Activated B cell treated with CpG ODN at 0.5 μM for 24 hours (primary cell): ENCODE results near the gene OLIG2. TPM values are rescaled to one million over a fixed set of nuclear protein-coding genes. Genes with fewer than 3 reads are reported as not detected.

ENCODE experiments used
- ATAC-seq: fragments of 200-7000 bp; cut with Tn5 transposase; one replicate; pipeline ENCODE4 v1.10.0; 2021; ENCODE audit warnings: low read depth, mild to moderate bottlenecking, moderate library complexity
- CTCF ChIA-PET: fragments of 350-600 bp; sonication (Branson Sonifier 250); formaldehyde crosslinking; loops from one replicate; lab custom pipeline; 2021; ENCODE audit warnings: antibody characterized with exemption; lab: Charles Lee
- POLR2A ChIA-PET: fragments of 350-600 bp; sonication (Branson Sonifier 250); formaldehyde crosslinking; loops from one replicate; lab custom pipeline; 2021; ENCODE audit warnings: antibody characterized with exemption; lab: Charles Lee
- DNase-seq: peaks from one replicate; pipeline ENCODE4 v3.0.0; 2022
- H3K27ac Mint-ChIP-seq: one replicate; pipeline ENCODE4 v1.8.0; 2020; ENCODE audit warnings: mixed read lengths
- H3K27me3 Mint-ChIP-seq: one replicate; pipeline ENCODE4 v1.8.0; 2021; ENCODE audit warnings: mixed read lengths
- H3K36me3 Mint-ChIP-seq: one replicate; pipeline ENCODE4 v1.8.0; 2021; ENCODE audit warnings: low read depth, mixed read lengths
- H3K4me1 Mint-ChIP-seq: one replicate; pipeline ENCODE4 v1.8.0; 2021; ENCODE audit warnings: mixed read lengths
- H3K4me3 Mint-ChIP-seq: one replicate; pipeline ENCODE4 v1.8.0; 2020; ENCODE audit warnings: mild to moderate bottlenecking, mixed read lengths
- H3K9me3 Mint-ChIP-seq: one replicate; pipeline ENCODE4 v1.8.0; 2020; ENCODE audit warnings: mixed read lengths
- intact Hi-C: fragments of 100-400 bp; cut with micrococcal nuclease; formaldehyde crosslinking; loops from one replicate; pipeline ENCODE4 v1.15.1; 2024
- total RNA-seq: library from RNA; stranded (reverse); gene quantifications from 2 replicates; pipeline ENCODE4 v1.2.3, GENCODE V29; 2022
- TF ChIP-seq, protein P1 (sequence below): fragments of 200-600 bp; IDR thresholded peaks from one replicate; pipeline ENCODE4 v1.8.0; 2022; ENCODE audit warnings: antibody characterized with exemption, mild to moderate bottlenecking

OLIG2 gene
- total RNA-seq, 1 donor from 2014 or later, result not detected

DNA sequence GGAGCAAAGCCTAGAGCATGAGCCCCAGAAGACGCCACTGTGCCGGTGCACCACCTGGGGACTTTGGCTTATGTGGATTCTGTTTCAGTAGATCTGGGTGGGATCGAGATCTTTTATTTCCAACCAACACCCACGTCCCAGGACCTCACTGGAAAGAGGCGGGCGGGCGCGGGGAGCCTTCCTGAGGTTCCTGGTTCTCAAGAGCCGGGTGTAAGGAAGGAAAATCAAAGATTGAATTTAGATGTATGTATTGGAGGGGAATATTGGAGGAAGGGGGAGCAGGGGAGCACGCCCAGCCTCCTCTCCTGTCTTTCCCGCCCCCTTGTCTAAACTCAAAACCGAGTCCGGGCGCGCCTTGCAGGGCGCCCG is 6.2 kb upstream of the OLIG2 start:
- TF ChIP-seq, protein P1, sequence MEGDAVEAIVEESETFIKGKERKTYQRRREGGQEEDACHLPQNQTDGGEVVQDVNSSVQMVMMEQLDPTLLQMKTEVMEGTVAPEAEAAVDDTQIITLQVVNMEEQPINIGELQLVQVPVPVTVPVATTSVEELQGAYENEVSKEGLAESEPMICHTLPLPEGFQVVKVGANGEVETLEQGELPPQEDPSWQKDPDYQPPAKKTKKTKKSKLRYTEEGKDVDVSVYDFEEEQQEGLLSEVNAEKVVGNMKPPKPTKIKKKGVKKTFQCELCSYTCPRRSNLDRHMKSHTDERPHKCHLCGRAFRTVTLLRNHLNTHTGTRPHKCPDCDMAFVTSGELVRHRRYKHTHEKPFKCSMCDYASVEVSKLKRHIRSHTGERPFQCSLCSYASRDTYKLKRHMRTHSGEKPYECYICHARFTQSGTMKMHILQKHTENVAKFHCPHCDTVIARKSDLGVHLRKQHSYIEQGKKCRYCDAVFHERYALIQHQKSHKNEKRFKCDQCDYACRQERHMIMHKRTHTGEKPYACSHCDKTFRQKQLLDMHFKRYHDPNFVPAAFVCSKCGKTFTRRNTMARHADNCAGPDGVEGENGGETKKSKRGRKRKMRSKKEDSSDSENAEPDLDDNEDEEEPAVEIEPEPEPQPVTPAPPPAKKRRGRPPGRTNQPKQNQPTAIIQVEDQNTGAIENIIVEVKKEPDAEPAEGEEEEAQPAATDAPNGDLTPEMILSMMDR, result no peak
- Mint-ChIP-seq H3K27ac (no peak overlapping the region), H3K4me3 (no peak overlapping the region), H3K9me3 (no peaks in the 10 kb centered on the region), H3K36me3 (no peaks in the 10 kb centered on the region), H3K27me3 (peaks cover 75% of the 10 kb centered on the region), H3K4me1 (peaks cover 20% of the 10 kb centered on the region)
- CTCF ChIA-PET, result no interaction called here
- DNase-seq (no peak), ATAC-seq (no peak)
- POLR2A ChIA-PET, result no interaction called here
- intact Hi-C loops, result no loop called here

DNA sequence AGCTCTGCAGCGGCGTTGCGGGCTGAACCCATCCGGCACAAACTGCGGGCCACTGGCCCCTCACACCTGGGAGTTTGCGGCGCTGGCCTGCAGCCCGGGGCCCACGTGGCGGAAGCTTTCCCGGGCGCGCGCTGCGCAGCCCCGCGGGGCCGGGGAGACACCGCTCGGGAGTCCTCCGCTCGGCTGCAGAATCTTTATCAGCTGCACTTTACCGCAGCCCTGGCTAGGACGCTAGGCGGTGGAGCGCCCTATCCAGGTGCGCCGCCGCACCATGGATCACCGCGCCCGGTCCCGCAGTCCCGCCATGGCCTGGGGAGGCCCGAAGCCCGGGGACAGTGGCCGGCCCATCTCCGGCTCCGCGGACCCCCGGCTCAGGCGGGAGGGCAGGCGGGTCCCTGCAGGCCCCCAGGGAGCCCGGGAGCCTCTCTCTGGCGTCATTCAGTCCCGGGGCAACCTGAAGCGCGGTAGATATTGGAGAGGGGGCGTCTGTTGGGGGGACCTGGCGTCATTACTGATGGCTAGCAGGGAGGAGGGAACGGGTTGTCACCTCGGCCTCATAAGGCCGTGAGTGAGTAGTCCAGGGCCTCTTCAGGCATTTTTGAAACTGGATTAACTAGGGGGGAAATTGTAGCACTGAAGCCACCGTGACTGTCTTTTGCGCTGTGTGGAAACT is 5.7 kb upstream of the OLIG2 start:
- Mint-ChIP-seq H3K9me3 (no peaks in the 10 kb centered on the region), H3K4me1 (peaks cover 20% of the 10 kb centered on the region), H3K4me3 (no peak overlapping the region), H3K27ac (no peak overlapping the region), H3K27me3 (peaks cover 73% of the 10 kb centered on the region), H3K36me3 (no peaks in the 10 kb centered on the region)
- intact Hi-C loops, result loop anchor here (5.0 to 10.0 kb wide), 2 partner anchors 52 to 175 kb away; partner anchors contain the start of gene OLIG1
- TF ChIP-seq, protein P1, result no peak
- ATAC-seq (no peak), DNase-seq (no peak)
- ChIA-PET POLR2A (interaction anchor here (0.7 kb wide), 1 partner anchor 9 kb away, joined by 3 read pairs; no protein-coding TSS in a partner anchor), CTCF (no interaction called here)

DNA sequence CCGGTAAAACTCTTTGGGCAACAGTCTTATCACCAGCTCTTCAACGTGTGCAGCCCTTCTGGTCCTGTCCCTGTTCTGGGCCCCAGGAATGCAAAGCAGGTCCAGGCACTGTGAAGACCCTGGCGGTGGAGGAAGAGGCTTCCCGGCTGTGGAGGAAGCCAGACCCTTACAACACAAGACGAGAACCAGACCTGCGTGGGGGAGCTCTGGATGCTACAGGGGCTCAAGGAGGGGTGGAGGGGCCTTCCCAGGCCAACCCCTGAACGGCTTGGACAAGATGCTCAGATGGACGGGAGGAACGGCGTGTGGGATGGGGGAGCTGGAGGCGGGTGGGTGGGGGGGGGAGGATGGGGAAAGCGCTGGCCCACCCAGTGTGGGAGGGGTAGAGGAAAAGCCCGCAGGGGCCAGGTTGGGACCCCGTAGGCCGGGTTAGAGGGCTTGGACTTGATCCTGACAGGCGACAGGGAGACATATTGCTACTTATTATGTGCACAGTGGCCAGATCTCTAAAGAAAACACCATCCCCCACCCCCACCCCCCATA is 5.1 kb upstream of the OLIG2 start:
- Mint-ChIP-seq H3K4me1 (peaks cover 20% of the 10 kb centered on the region), H3K9me3 (no peaks in the 10 kb centered on the region), H3K36me3 (no peaks in the 10 kb centered on the region), H3K27me3 (peaks cover 74% of the 10 kb centered on the region), H3K27ac (no peak overlapping the region), H3K4me3 (no peak overlapping the region)
- TF ChIP-seq, protein P1, result no peak
- CTCF ChIA-PET, result no interaction called here
- ATAC-seq (no peak), DNase-seq (no peak)
- POLR2A ChIA-PET, result interaction anchor here (0.7 kb wide), 1 partner anchor 9 kb away, joined by 3 read pairs; no protein-coding TSS in a partner anchor
- intact Hi-C loops, result loop anchor here (5.0 to 10.0 kb wide), 2 partner anchors 52 to 174 kb away; partner anchors contain the start of gene OLIG1

DNA sequence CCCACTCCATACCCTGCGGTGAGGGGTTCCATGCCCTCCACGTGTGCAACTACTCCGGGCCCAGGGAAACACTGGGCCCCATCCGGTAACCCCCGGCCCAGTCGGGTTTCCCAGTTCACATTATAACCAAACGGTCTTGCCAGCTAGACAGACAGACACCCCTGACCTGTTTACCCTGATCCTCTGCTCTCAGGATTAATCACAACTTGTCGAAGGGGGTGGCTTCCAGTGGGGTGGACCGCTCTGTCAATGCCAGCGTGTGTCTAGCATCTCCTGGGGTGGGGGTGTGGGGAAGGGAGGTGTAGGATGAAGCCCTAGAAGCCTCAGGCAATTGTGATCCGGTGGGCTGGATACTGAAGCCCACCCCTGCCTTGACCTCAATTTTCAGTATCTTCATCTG is 4.6 kb upstream of the OLIG2 start:
- intact Hi-C loops, result loop anchor here (5.0 to 10.0 kb wide), 2 partner anchors 51 to 174 kb away; partner anchors contain the start of gene OLIG1
- H3K4me3 Mint-ChIP-seq, result no peak overlapping the region
- CTCF ChIA-PET, result no interaction called here

DNA sequence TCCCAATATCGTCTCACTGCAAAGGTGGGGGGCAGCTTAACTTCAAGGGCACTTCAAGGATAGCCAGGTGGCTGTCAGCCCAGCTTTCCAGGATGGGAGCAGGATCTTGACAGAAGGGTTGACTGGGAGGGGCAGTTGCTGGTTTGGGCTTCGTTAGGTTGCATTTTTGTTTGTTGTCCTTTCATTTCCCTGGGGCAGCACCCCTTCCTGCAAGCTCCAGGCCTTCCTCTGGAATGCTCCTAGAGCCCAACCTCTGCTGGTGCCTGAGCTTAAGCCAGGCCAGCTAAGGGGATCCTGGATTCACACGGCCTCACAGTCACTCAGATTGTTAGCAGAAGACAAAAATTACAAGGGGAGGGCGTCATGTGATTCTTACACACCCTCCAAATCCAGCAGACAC is 4.1 kb upstream of the OLIG2 start:
- peaks cover 25% of the 10 kb centered on the region for H3K4me1 Mint-ChIP-seq
- no peak overlapping the region for H3K4me3 Mint-ChIP-seq
- no peak for ATAC-seq
- TF ChIP-seq, protein P1, result no peak
- ChIA-PET CTCF (no interaction called here), POLR2A (no interaction called here)
- H3K9me3 Mint-ChIP-seq, result no peaks in the 10 kb centered on the region
- DNase-seq, result no peak
- intact Hi-C loops, result loop anchor here (5.0 to 10.0 kb wide), 2 partner anchors 51 to 173 kb away; partner anchors contain the start of gene OLIG1
- H3K36me3 Mint-ChIP-seq, result no peaks in the 10 kb centered on the region
- no peak overlapping the region for H3K27ac Mint-ChIP-seq
- peaks cover 73% of the 10 kb centered on the region for H3K27me3 Mint-ChIP-seq

More for the DNA sequence above, 4.6 kb upstream of the OLIG2 start:
- TF ChIP-seq, protein P1, result no peak
- Mint-ChIP-seq H3K9me3 (no peaks in the 10 kb centered on the region), H3K4me1 (peaks cover 23% of the 10 kb centered on the region), H3K27ac (no peak overlapping the region), H3K36me3 (no peaks in the 10 kb centered on the region), H3K27me3 (peaks cover 73% of the 10 kb centered on the region)
- ATAC-seq, result no peak
- POLR2A ChIA-PET, result no interaction called here
- DNase-seq, result no peak
